Right renal cortex interstitium (tissue), 3 donors: ENCODE data around the gene FEV. TPM values are rescaled to one million over a fixed set of nuclear protein-coding genes. Genes with fewer than 3 reads are reported as not detected.

ENCODE experiments used
- DNase-seq, 3 donors: peaks; one replicate each; pipeline ENCODE4 v3.0.0-alpha.2; 2013; ENCODE audit warnings: low read depth in 3 of 3, low spot score in 2 of 3
- polyA plus RNA-seq, 3 donors: library from polyadenylated mRNA; unstranded; fragments of 120-200 nt; gene quantifications; one replicate each; pipeline ENCODE4 v1.2.1, GENCODE V29; 2013; ENCODE audit not compliant: insufficient read length in 3 of 3

The FEV gene
- polyA plus RNA-seq, 3 donors, result 0.07 to 0.10 TPM; not detected in 1

DNA sequence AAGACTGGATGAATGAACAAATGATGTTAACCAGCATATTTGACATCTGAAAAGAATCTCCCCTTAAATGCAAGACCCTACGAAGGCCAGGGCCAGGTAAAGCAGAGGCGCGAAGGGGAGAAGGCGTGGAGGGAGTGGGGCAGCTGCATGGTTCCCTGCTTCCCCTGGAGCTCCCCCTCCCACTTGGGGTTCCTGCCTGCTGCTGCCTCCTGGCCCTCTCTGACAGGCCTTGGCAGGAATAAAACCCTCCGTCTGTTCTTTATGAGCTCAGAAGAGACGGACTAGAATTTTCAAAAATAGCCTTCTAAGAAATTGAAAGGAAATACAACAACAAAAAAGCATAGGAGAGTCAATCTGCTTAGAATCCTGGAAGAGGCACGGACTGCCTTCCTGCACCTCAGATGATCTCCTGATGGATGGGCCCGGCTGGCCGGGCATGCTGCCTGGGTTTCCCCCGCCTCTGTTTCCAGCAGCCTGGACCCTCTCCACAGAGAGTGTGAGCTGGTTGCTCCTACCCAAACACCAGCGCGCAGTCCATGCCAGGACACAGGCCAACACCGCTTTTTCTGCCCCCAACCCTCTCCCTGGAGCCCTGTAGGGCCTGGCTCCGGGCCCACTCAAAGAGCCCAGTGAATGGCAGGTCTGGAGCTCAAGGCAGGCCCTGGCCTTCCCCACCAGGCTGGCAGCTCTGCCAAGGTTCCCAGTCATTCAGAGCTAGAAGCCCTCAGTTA lies 32.4 kb upstream of the FEV start:
- DNase-seq, result no peak

- DNase-seq, result no peak
Measured at GRCh38 chr2:219016721-219017120, 31.7 kb upstream of the FEV start.

DNA sequence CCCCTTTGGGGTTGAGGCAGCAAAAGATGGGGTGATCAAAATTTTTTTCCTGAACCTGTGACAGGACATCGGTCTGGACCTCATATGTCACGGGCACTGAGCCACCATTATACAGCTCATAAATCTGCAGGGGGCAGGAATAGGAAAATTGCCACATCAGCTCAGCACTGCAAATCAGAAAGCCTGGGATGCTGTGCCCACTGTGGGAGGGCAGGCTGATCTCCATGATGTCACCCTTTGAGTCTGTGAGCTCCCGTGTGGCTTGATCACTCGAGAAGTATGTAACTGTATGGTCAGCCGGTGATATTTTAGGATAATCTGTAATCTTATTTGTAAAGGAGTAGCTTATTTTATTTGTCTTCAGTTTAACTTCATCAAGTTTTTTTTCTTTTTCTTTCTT lies 25.9 kb upstream of the FEV start:
- no peak for DNase-seq

DNA sequence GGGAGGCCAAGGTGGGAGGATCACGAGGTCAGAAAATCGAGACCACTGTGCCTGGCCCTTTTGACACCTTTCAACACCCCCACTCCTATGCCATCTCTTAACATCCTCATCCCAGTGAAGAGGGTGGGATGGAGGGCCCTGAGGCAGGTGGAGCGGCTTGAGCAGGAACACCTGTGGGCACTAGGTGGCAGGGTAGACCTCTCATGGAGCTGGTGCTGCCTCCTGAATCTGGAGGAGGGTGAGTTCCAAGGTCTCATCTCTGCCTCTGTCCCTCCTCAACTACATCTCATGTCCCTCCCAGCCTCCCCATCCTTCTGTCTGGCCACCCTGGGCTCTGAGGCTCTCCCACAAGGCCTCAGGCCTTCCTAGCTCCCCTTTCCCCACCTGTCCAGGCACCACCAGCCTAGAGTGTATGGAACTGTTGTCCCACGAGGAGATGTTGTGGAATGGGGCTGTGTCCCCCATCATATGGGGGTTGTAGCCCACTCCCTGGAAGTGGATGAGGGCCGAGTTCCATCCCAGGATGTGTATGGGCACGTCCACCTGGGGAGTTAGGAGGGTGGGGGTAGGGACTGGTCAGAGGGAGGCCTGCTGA lies 25.3 kb upstream of the FEV start:
- no peak for DNase-seq

- DNase-seq, result no peak
Measured at GRCh38 chr2:219009294-219009693, 24.3 kb upstream of the FEV start.

DNA sequence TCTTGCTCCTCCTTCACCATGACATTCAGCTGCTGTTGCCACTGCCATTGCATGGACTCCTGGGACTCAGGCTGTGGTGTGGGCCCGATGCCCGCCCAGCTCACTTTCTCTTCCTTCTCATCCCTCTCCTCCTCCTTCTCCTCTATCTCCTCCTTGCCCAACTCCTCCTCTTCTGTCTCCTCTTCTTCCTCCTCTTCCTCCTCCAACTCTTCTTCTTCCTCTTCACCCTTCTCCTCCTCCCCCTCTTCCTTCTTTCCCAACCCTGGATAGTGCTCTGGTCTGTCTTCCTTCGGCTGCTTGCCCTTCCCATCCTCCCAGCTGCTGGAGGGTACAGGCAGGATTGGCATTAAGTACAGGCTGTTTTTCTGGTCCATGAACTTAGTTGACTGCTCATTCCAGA lies 19.0 kb upstream of the FEV start:
- DNase-seq, result no peak

GRCh38 chr2:219003267-219003634 lies 18.3 kb upstream of the FEV start:
- no peak for DNase-seq

GRCh38 chr2:219002395-219003266 lies 17.6 kb upstream of the FEV start:
- no peak for DNase-seq

DNA sequence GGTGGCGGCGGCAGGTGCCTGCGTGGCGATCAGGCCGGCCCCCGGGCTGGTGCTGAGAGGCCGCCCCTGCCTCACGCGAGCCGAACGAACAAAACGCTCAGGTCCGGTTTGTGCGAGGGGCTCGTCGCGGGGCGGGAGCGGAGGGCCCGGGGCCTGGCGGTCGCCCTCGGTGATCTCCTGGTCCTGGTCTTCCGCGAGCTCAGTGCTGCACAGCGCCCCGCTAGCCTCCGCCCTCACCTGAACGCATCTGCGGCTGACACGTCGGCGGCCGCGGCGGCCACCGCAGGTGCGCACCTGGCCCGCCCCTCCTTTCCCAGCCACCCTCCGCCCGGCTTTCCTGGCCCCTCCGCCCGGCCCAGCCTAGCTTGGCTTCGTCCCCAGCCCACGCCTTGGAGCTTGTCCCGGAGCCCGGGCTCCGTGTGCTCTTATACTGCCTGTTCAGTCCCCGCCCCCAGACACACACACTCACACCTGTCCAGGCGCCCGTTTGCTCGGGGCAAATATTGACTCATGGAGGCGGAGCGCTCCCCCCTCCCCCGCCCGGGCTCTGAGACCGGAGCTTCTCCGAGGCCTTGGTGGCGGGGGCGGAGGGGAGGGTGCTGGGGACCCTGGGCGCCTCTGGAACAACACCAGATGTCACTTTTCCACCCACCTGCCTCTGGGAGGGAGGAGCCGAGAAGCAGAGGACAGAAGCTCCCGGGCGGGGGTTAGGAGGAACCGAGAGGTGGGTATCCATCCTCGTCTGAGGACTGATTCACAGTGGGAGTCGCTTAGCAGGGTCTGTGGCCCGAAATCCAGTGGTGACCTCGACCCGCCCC lies 16.8 kb upstream of the FEV start:
- DNase-seq, result no peak

- no peak for DNase-seq
Measured at GRCh38 chr2:219001100-219001576, 16.2 kb upstream of the FEV start.

DNA sequence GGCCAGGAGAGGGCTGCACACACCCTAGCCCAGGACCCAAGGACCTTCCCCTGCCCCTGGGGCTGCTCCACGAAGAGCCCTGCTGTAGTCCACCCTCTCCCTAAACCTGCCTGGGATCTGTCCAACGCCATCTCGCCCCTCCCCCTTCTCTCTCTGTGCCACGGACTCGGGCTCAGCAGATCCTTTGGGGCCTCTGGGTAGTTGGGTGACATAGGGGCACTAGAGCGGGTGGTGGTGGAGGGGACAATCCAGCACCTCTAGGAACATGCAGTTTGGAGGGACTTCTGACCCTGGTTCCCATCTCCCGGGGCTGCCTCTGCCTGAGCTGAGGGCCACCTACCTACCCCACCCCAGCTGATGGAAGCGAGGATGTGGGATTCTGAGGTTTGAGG lies 15.6 kb upstream of the FEV start:
- DNase-seq, result no peak

- no peak for DNase-seq
Measured at GRCh38 chr2:218999881-219000568, 15.0 kb upstream of the FEV start.

DNA sequence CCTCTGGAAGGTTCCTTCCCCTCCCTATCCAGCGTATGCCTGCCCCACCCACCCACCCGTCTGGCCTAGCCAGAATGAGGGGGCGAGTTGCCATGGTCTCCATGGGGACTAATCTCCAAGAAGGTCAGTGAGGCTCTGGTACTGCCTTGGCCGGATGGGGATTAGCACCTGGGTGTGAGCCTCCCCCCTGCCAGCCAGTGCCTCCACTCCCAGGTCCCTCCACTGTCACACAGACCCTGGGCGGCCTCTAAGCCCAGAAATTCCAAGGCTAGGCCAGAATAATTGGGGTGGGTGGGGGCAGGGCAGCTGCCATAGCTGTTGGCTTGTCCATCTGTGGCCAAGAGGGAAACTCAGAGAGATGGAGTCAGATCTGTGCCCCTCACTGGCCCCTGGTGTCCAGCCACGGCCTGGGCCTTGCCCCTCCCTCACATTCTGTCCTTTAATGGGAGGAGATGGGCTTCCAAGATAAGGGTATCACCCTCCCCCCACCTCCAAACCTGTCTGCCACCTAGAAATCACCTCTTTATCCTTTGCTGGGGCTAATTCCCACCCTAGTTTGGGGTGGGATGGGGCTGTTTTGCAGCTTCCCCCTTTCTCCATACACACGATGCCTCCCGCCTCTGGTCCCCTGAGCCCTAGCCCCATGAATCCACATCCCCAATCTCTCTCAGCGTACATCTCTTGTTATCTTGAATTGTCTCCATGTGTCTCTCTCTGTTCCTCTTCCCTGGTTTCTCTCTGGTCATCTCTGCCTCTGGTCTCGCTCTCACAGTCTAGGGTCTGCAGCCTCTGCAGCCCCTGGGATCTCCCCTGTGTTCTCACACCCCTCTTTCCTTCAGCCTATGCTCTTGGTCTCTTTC lies 14.3 kb upstream of the FEV start:
- DNase-seq, result no peak

- no peak for DNase-seq
Measured at GRCh38 chr2:218998414-218999002, 13.5 kb upstream of the FEV start.

- DNase-seq, result no peak
Measured at GRCh38 chr2:218997731-218998130, 12.7 kb upstream of the FEV start.

GRCh38 chr2:218996937-218997336 lies 12.0 kb upstream of the FEV start:
- no peak for DNase-seq

- DNase-seq, result no peak
Measured at GRCh38 chr2:218995972-218996711, 11.2 kb upstream of the FEV start.

GRCh38 chr2:218995561-218995960 lies 10.6 kb upstream of the FEV start:
- DNase-seq, result no peak
